AG09309 (cell line): ENCODE data around the gene HTR2A.
A peak's percentile ranks its signal among the peaks of the same experiment; 100 is the strongest.

ENCODE experiments used
- DNase-seq: peaks from one replicate; pipeline ENCODE4 v3.0.0-alpha.2; 2010; ENCODE audit warnings: low read depth
- H3K4me3 ChIP-seq: 2 replicates; pipeline ENCODE4 v1.5.1; 2011; ENCODE audit warnings: mild to moderate bottlenecking, low read depth, low read length, moderate library complexity; ENCODE audit not compliant: control insufficient read depth
- CTCF ChIP-seq: IDR thresholded peaks from 2 replicates; pipeline ENCODE4 v1.5.1; 2011; ENCODE audit warnings: mild to moderate bottlenecking, low read depth, low read length, inconsistent platforms; ENCODE audit not compliant: insufficient read depth, control insufficient read depth; ENCODE audit errors: missing control alignments

HTR2A gene

DNA sequence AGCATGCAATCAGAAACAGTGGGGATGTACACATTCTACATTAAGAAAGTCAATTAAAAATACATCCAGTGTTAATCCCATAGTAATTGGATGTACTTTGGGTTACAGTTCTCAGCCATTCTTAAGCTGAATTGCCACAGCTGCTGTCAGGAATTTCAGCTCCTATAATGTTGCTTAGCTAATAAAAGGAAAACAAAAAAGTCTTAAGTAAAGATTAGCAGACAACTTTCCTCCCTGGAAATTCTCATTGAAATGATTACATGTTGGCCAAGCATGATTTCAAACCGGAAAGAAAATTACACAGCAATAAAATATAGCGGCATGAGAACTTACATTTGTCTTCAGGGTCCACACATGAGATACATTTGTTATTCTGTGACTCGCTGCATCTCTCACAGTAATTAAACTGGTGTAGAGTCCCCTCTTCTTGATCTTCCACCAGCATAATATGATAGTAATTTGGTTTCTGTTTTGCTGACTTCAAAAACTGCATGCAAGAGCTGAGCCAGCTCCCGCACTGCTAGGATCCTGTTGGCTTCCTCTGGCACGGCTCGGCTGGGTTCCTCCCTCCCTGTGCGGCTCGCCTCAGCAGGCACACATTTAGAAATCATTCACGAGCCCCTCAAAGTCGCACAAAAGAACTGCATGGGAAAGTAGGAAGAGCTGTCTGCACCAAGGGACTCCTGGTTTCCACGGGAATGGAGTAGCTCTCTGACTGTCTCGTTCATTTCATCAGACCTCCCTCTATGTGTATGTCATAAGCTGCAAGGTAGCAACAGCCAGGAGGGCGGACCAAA is at the start of gene HTR2A:
HTR2A (minus strand) TSS at position 713 of the 797 bp plus-strand sequence. CDS start 1,147 bp downstream, outside the sequence.
- DNase-seq: no peak
- H3K4me3 ChIP-seq: peak within 1 kb of the TSS; percentile 37
- no peak for TF ChIP-seq CTCF

DNA sequence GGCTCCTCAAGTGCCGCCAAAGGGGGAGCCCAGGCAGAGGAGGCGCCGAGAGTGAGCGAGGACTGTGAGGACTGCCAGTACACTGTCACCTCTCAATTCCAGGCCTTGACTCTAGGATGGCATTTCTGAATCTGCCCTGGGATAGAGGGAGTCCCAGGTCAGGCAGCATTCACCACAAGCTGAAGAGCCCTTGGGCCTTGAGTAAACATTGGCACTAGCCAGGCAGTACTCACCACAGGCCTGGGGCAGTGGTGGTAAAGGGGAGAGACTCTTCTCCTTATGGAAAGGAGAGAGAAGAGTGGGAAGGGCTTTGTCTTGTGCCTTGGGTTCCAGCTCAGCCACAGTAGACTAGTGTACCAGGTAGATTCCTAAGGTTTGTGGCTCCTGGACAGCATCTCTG is 39.7 kb upstream of the HTR2A start:
- H3K4me3 ChIP-seq: no peak overlapping the region
- no peak for TF ChIP-seq CTCF
- DNase-seq: no peak

DNA sequence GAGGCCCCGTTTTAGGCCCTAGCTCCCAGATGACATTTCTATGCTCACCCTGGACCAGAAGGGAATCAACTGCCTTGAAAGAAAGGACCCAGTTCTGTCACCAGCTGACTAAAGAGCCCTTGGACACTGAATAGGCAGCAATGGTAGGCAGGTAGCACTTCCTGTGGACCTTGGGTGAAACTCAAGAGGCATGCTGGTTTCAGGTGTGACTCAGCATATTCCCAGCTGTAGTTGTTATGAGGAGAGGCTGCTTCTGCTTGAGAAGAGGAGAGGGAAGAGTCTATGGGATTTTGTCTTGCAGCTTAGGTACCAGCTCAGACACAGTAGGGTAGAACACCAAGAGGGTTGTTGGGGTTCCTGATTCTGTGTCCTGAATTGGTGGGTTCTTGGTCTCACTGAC is 37.9 kb upstream of the HTR2A start:
- no peak overlapping the region for H3K4me3 ChIP-seq
- no peak for TF ChIP-seq CTCF
- DNase-seq: no peak

- TF ChIP-seq CTCF: no peak
- H3K4me3 ChIP-seq: no peak overlapping the region
- DNase-seq: peak; percentile 45
These were observed 30.2 kb upstream of the HTR2A start for GRCh38 chr13:46926916-46927590.

DNA sequence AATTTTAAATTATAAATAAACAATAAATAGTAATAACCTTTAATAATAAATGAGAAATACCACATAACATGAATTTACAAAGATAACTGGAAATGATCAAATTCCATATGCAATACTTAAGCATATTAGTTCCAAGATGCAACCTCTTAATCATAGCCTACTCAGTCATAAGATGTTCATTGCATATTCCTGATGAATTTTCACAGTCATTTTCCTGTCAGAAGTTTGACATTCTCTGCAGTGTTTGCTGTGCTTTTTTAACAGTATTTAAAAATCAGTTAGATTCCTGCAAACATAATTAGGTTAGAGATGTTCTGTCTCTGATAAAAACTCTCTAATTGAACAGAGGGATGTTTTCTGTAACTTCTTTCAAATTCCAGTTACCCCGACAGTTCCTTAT is 28.6 kb upstream of the HTR2A start:
- H3K4me3 ChIP-seq: no peak overlapping the region
- DNase-seq: no peak
- TF ChIP-seq CTCF: no peak

GRCh38 chr13:46914341-46914740 is 17.5 kb upstream of the HTR2A start:
- TF ChIP-seq CTCF: no peak
- no peak for DNase-seq
- H3K4me3 ChIP-seq: no peak overlapping the region

- H3K4me3 ChIP-seq: no peak overlapping the region
- DNase-seq: no peak
- TF ChIP-seq CTCF: no peak
These were observed 16.9 kb upstream of the HTR2A start for GRCh38 chr13:46913757-46914156.
